ENCODE data around the gene CAMSAP1. TPM values are rescaled to one million over a fixed set of nuclear protein-coding genes. Genes with fewer than 3 reads are reported as not detected.

Gene CAMSAP1
- total and polyA plus RNA-seq, 9 of the 15 experiments (the other 6 are each of a cell fraction or from before 2014, with no cell fraction given): 1.5 to 28.8 (median 14.3) TPM

DNA sequence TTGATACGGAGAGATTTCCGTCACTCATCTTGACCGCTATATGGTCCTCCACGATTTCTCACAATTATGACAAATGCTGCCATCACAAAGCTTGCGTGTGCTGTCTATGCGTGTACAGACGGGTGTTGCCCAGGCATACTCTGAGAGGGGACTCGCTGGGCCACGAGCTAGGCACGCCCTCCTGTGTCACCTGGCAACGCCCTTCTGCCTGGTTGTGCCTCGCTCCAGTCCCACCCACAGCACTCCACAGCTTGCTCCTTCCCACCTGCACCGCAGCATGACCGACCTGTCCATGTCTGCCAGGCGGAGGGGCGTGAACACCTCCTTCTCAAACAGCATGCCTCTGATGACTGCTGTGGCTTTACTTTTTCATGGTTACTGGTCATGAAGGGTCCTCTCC lies 55.6 kb downstream of the CAMSAP1 start:
- Histone ChIP-seq H3K4me3 (no peak overlapping the region), H3K27ac (ENCODE audit: extremely low read depth, low read depth, low read length) (no peak overlapping the region), H3K4me1 (replicated peaks in 1 of 2; ENCODE audit: control insufficient read depth in 2 of 2, insufficient read depth in 2 of 2, low read length in 2 of 2) (peaks cover 4% of the 10 kb centered on the region in 2 experiments; a peak in 4 of 5 replicates), H3K9ac (ENCODE audit: insufficient read depth in 1 of 2, low read depth in 2 of 2, low read length in 2 of 2) (peak overlapping the region in 1 of 2 experiments; percentile 32; a peak in 2 of 4 replicates), H2AFZ (ENCODE audit: low read depth, low read length) (no peak overlapping the region), H3K36me3 (ENCODE audit: control insufficient read depth, insufficient read depth, low read length) (peaks cover 50% of the 10 kb centered on the region; the same call in 2 of the 3 replicates), H4K20me1 (replicated peaks; ENCODE audit: control insufficient read depth, insufficient read depth, low read length) (peaks cover 12% of the 10 kb centered on the region), H3K79me2 (ENCODE audit: control insufficient read depth, insufficient read depth, low read length) (peaks cover 3% of the 10 kb centered on the region; the same call in 1 of the 3 replicates), H3K27me3 (ENCODE audit: control insufficient read depth in 2 of 2, insufficient read depth in 2 of 2, low read length in 2 of 2) (no peaks in the 10 kb centered on the region), H3K9me3 (replicated peaks; ENCODE audit: control insufficient read depth, insufficient read depth, low read depth, low read length) (no peaks in the 10 kb centered on the region), H3K4me2 (ENCODE audit: insufficient read depth, low read length) (no peak overlapping the region), H3K9me1 (ENCODE audit: control insufficient read depth, insufficient read depth, low read length) (no peaks in the 10 kb centered on the region)
- ChIA-PET POLR2A (interaction anchor here (0.9 kb wide), 1 partner anchor 21 kb away, joined by 3 read pairs; no protein-coding TSS in a partner anchor), CTCF (ENCODE audit: low intra/inter-chr PET ratio) (no interaction called here)
- DNase-seq (ENCODE audit: extremely low read depth in 1 of 4, low spot score in 3 of 4): no peak
- intact Hi-C loops (cut with micrococcal nuclease): no loop called here
- no TSS peak for BruUV-seq (replicated peaks)
- in situ Hi-C loops (cut with MboI): no loop called here
- TF ChIP-seq NCOR1 (IDR thresholded peaks at IDR 0.05) (no peak), ZNF318 (IDR thresholded peaks at IDR 0.05; ENCODE audit: borderline replicate concordance in 1 of 2, low read depth in 1 of 2) (no peak), CTCF (IDR thresholded peaks at IDR 0.05 in 2 of 3, conservative IDR thresholded peaks at IDR 0.05 in 1 of 3; ENCODE audit: insufficient read depth in 2 of 3, low read depth in 1 of 3, low read length in 3 of 3) (no peak), TEAD2 (tag; IDR thresholded peaks at IDR 0.05) (no peak), CEBPG (CRISPR knock-in tag; IDR thresholded peaks at IDR 0.05) (no peak), CEBPG (tag; conservative IDR thresholded peaks at IDR 0.05 in 1 of 2, IDR thresholded peaks at IDR 0.05 in 1 of 2) (no peak), BMI1 (IDR thresholded peaks at IDR 0.05; ENCODE audit: low read length) (no peak)
- TF ChIP-seq, protein P1, sequence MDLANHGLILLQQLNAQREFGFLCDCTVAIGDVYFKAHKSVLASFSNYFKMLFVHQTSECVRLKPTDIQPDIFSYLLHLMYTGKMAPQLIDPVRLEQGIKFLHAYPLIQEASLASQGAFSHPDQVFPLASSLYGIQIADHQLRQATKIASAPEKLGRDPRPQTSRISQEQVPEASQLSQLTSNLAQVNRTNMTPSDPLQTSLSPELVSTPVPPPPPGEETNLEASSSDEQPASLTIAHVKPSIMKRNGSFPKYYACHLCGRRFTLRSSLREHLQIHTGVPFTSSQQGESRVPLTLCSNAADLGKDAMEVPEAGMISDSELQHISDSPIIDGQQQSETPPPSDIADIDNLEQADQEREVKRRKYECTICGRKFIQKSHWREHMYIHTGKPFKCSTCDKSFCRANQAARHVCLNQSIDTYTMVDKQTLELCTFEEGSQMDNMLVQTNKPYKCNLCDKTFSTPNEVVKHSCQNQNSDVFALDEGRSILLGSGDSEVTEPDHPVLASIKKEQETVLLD (IDR thresholded peaks at IDR 0.05): no peak
- no peak; the same call in 2 of the 3 replicates for ATAC-seq
- FAIRE-seq: no peak
- WGBS (ENCODE audit: insufficient coverage, low coverage, missing lambda C conversion rate): 83% methylated on average over 15 of the region's 16 CpGs
